ENCODE results near the gene STAM.

STAM gene

GRCh38 chr10:17689137-17689536 lies 45.2 kb downstream of the STAM start:
- H3K23ac ChIP-seq (ENCODE audit: low read length): no peak overlapping the region
- H3K27me3 ChIP-seq (ENCODE audit: insufficient read depth, low read length, poor library complexity): no peaks in the 10 kb centered on the region
- no peak for DNase-seq
- H3K79me1 ChIP-seq (ENCODE audit: low read length): peaks cover 2% of the 10 kb centered on the region
- no peak overlapping the region for H3K4me3 ChIP-seq (ENCODE audit: low read length)
- H2AK5ac ChIP-seq (ENCODE audit: low read length): no peak overlapping the region
- H4K8ac ChIP-seq (ENCODE audit: low read depth, low read length): no peak overlapping the region
- no peak overlapping the region for H3K9ac ChIP-seq (ENCODE audit: low read length)
- peaks cover 2% of the 10 kb centered on the region for H3K79me2 ChIP-seq (ENCODE audit: control insufficient read depth, insufficient read depth, low read length)
- H3K4me2 ChIP-seq (ENCODE audit: low read length): no peak overlapping the region
- no peaks in the 10 kb centered on the region for H3K4me1 ChIP-seq (ENCODE audit: control insufficient read depth, low read depth, low read length)
- H3K56ac ChIP-seq (ENCODE audit: low read length): no peak overlapping the region
- no peak overlapping the region for H2BK5ac ChIP-seq (ENCODE audit: low read length)
- H2BK15ac ChIP-seq (replicated peaks; ENCODE audit: low read depth): no peak overlapping the region
- H3K4ac ChIP-seq (ENCODE audit: low read depth, low read length): no peak overlapping the region
- H3K18ac ChIP-seq (ENCODE audit: low read length): no peak overlapping the region
- no peak overlapping the region for H4K5ac ChIP-seq (ENCODE audit: low read length)
- H3K36me3 ChIP-seq (ENCODE audit: control insufficient read depth, insufficient read depth, low read length): no peaks in the 10 kb centered on the region
- no peak overlapping the region for H3K27ac ChIP-seq (ENCODE audit: low read depth, low read length)
- no peak overlapping the region for H2BK120ac ChIP-seq (ENCODE audit: low read depth, low read length)

GRCh38 chr10:17693009-17693408 lies 49.1 kb downstream of the STAM start:
- H3K36me3 ChIP-seq (ENCODE audit: control insufficient read depth, insufficient read depth, low read length): no peaks in the 10 kb centered on the region
- no CpG with 5 or more reads among the region's 1 CpG for WGBS (ENCODE audit: extremely low coverage, insufficient coverage, low lambda C conversion rate)
- H3K27ac ChIP-seq (ENCODE audit: low read depth, low read length): no peak overlapping the region

GRCh38 chr10:17698696-17699095 lies 54.7 kb downstream of the STAM start:
- no CpG with 5 or more reads among the region's 4 CpGs for WGBS (ENCODE audit: extremely low coverage, insufficient coverage, low lambda C conversion rate)
- DNase-seq: no peak
- no peaks in the 10 kb centered on the region for H3K36me3 ChIP-seq (ENCODE audit: control insufficient read depth, insufficient read depth, low read length)

More at GRCh38 chr10:17693009-17693408, 49.1 kb downstream of the STAM start:
- Histone ChIP-seq H4K5ac (ENCODE audit: low read length) (no peak overlapping the region), H2BK120ac (ENCODE audit: low read depth, low read length) (no peak overlapping the region), H3K56ac (ENCODE audit: low read length) (no peak overlapping the region), H3K4me2 (ENCODE audit: low read length) (no peak overlapping the region), H2BK15ac (replicated peaks; ENCODE audit: low read depth) (no peak overlapping the region), H3K18ac (ENCODE audit: low read length) (no peak overlapping the region), H3K4me1 (ENCODE audit: control insufficient read depth, low read depth, low read length) (no peaks in the 10 kb centered on the region), H3K4ac (ENCODE audit: low read depth, low read length) (no peak overlapping the region), H3K27me3 (ENCODE audit: insufficient read depth, low read length, poor library complexity) (no peaks in the 10 kb centered on the region), H2AK5ac (ENCODE audit: low read length) (no peak overlapping the region), H3K9ac (ENCODE audit: low read length) (no peak overlapping the region), H2BK5ac (ENCODE audit: low read length) (no peak overlapping the region), H4K8ac (ENCODE audit: low read depth, low read length) (no peak overlapping the region), H3K79me1 (ENCODE audit: low read length) (no peaks in the 10 kb centered on the region), H3K79me2 (ENCODE audit: control insufficient read depth, insufficient read depth, low read length) (no peaks in the 10 kb centered on the region), H3K23ac (ENCODE audit: low read length) (no peak overlapping the region), H3K4me3 (ENCODE audit: low read length) (no peak overlapping the region)
- DNase-seq: no peak

GRCh38 chr10:17701301-17701700 lies 57.4 kb downstream of the STAM start:
- H3K27ac ChIP-seq (ENCODE audit: low read depth, low read length): no peak overlapping the region
- no peak overlapping the region for H2AK5ac ChIP-seq (ENCODE audit: low read length)
- H3K4me1 ChIP-seq (ENCODE audit: control insufficient read depth, low read depth, low read length): no peaks in the 10 kb centered on the region
- no peak overlapping the region for H3K56ac ChIP-seq (ENCODE audit: low read length)
- 100% methylated on average over 1 of the region's 3 CpGs for WGBS (ENCODE audit: extremely low coverage, insufficient coverage, low lambda C conversion rate)
- DNase-seq: no peak
- no peak overlapping the region for H4K8ac ChIP-seq (ENCODE audit: low read depth, low read length)
- no peak overlapping the region for H2BK5ac ChIP-seq (ENCODE audit: low read length)
- H3K4ac ChIP-seq (ENCODE audit: low read depth, low read length): no peak overlapping the region
- no peak overlapping the region for H3K23ac ChIP-seq (ENCODE audit: low read length)
- H3K18ac ChIP-seq (ENCODE audit: low read length): no peak overlapping the region
- no peak overlapping the region for H2BK120ac ChIP-seq (ENCODE audit: low read depth, low read length)
- no peak overlapping the region for H3K9ac ChIP-seq (ENCODE audit: low read length)
- H3K79me2 ChIP-seq (ENCODE audit: control insufficient read depth, insufficient read depth, low read length): no peaks in the 10 kb centered on the region
- no peak overlapping the region for H3K4me3 ChIP-seq (ENCODE audit: low read length)
- H3K4me2 ChIP-seq (ENCODE audit: low read length): no peak overlapping the region
- H3K36me3 ChIP-seq (ENCODE audit: control insufficient read depth, insufficient read depth, low read length): peaks cover 2% of the 10 kb centered on the region
- no peak overlapping the region for H4K5ac ChIP-seq (ENCODE audit: low read length)
- no peaks in the 10 kb centered on the region for H3K79me1 ChIP-seq (ENCODE audit: low read length)
- H2BK15ac ChIP-seq (replicated peaks; ENCODE audit: low read depth): no peak overlapping the region
- no peaks in the 10 kb centered on the region for H3K27me3 ChIP-seq (ENCODE audit: insufficient read depth, low read length, poor library complexity)

More at GRCh38 chr10:17698696-17699095, 54.7 kb downstream of the STAM start:
- no peak overlapping the region for H3K56ac ChIP-seq (ENCODE audit: low read length)
- H3K79me1 ChIP-seq (ENCODE audit: low read length): no peaks in the 10 kb centered on the region
- H2BK120ac ChIP-seq (ENCODE audit: low read depth, low read length): no peak overlapping the region
- no peak overlapping the region for H4K5ac ChIP-seq (ENCODE audit: low read length)
- H3K9ac ChIP-seq (ENCODE audit: low read length): no peak overlapping the region
- no peak overlapping the region for H3K4me2 ChIP-seq (ENCODE audit: low read length)
- no peak overlapping the region for H3K27ac ChIP-seq (ENCODE audit: low read depth, low read length)
- H3K27me3 ChIP-seq (ENCODE audit: insufficient read depth, low read length, poor library complexity): no peaks in the 10 kb centered on the region
- no peak overlapping the region for H3K4ac ChIP-seq (ENCODE audit: low read depth, low read length)
- no peaks in the 10 kb centered on the region for H3K4me1 ChIP-seq (ENCODE audit: control insufficient read depth, low read depth, low read length)
- no peak overlapping the region for H3K4me3 ChIP-seq (ENCODE audit: low read length)
- H3K79me2 ChIP-seq (ENCODE audit: control insufficient read depth, insufficient read depth, low read length): no peaks in the 10 kb centered on the region
- no peak overlapping the region for H4K8ac ChIP-seq (ENCODE audit: low read depth, low read length)
- H2AK5ac ChIP-seq (ENCODE audit: low read length): no peak overlapping the region
- H2BK15ac ChIP-seq (replicated peaks; ENCODE audit: low read depth): no peak overlapping the region
- H3K23ac ChIP-seq (ENCODE audit: low read length): no peak overlapping the region
- H3K18ac ChIP-seq (ENCODE audit: low read length): no peak overlapping the region
- H2BK5ac ChIP-seq (ENCODE audit: low read length): no peak overlapping the region

- H3K56ac ChIP-seq (ENCODE audit: low read length): no peak overlapping the region
- H3K4me2 ChIP-seq (ENCODE audit: low read length): no peak overlapping the region
- peaks cover 2% of the 10 kb centered on the region for H3K36me3 ChIP-seq (ENCODE audit: control insufficient read depth, insufficient read depth, low read length)
- H3K4me1 ChIP-seq (ENCODE audit: control insufficient read depth, low read depth, low read length): no peaks in the 10 kb centered on the region
- no peaks in the 10 kb centered on the region for H3K79me2 ChIP-seq (ENCODE audit: control insufficient read depth, insufficient read depth, low read length)
- H3K23ac ChIP-seq (ENCODE audit: low read length): no peak overlapping the region
- no peak overlapping the region for H2BK15ac ChIP-seq (replicated peaks; ENCODE audit: low read depth)
- no peak overlapping the region for H3K27ac ChIP-seq (ENCODE audit: low read depth, low read length)
- H3K18ac ChIP-seq (ENCODE audit: low read length): no peak overlapping the region
- H2AK5ac ChIP-seq (ENCODE audit: low read length): no peak overlapping the region
- H4K5ac ChIP-seq (ENCODE audit: low read length): no peak overlapping the region
- H2BK5ac ChIP-seq (ENCODE audit: low read length): no peak overlapping the region
- no peak overlapping the region for H3K4me3 ChIP-seq (ENCODE audit: low read length)
- H3K4ac ChIP-seq (ENCODE audit: low read depth, low read length): no peak overlapping the region
- H3K9ac ChIP-seq (ENCODE audit: low read length): no peak overlapping the region
- no peak overlapping the region for H4K8ac ChIP-seq (ENCODE audit: low read depth, low read length)
- DNase-seq: no peak
- no CpG with 5 or more reads among the region's 3 CpGs for WGBS (ENCODE audit: extremely low coverage, insufficient coverage, low lambda C conversion rate)
- H3K27me3 ChIP-seq (ENCODE audit: insufficient read depth, low read length, poor library complexity): no peaks in the 10 kb centered on the region
- H2BK120ac ChIP-seq (ENCODE audit: low read depth, low read length): no peak overlapping the region
- H3K79me1 ChIP-seq (ENCODE audit: low read length): no peaks in the 10 kb centered on the region
Observed at GRCh38 chr10:17703706-17704105, 59.8 kb downstream of the STAM start.

- Histone ChIP-seq H2AK5ac (ENCODE audit: low read length) (no peak overlapping the region), H3K56ac (ENCODE audit: low read length) (no peak overlapping the region), H4K8ac (ENCODE audit: low read depth, low read length) (no peak overlapping the region), H2BK5ac (ENCODE audit: low read length) (no peak overlapping the region), H4K5ac (ENCODE audit: low read length) (no peak overlapping the region), H3K36me3 (ENCODE audit: control insufficient read depth, insufficient read depth, low read length) (peaks cover 4% of the 10 kb centered on the region), H3K4me2 (ENCODE audit: low read length) (no peak overlapping the region), H3K18ac (ENCODE audit: low read length) (no peak overlapping the region), H3K9ac (ENCODE audit: low read length) (no peak overlapping the region), H3K4me3 (ENCODE audit: low read length) (no peak overlapping the region), H3K79me1 (ENCODE audit: low read length) (no peaks in the 10 kb centered on the region), H3K4me1 (ENCODE audit: control insufficient read depth, low read depth, low read length) (no peaks in the 10 kb centered on the region), H3K79me2 (ENCODE audit: control insufficient read depth, insufficient read depth, low read length) (no peaks in the 10 kb centered on the region), H2BK120ac (ENCODE audit: low read depth, low read length) (no peak overlapping the region), H3K27me3 (ENCODE audit: insufficient read depth, low read length, poor library complexity) (no peaks in the 10 kb centered on the region), H2BK15ac (replicated peaks; ENCODE audit: low read depth) (no peak overlapping the region), H3K4ac (ENCODE audit: low read depth, low read length) (no peak overlapping the region), H3K23ac (ENCODE audit: low read length) (no peak overlapping the region), H3K27ac (ENCODE audit: low read depth, low read length) (no peak overlapping the region)
- no peak for DNase-seq
- WGBS (ENCODE audit: extremely low coverage, insufficient coverage, low lambda C conversion rate): no CpG with 5 or more reads among the region's 10 CpGs
Observed at GRCh38 chr10:17708821-17709220, 64.9 kb downstream of the STAM start.

Data from mesendoderm (in vitro differentiated cells).